DMS114 treated with DMSO at 0.1 percent for 48 hours (cell line): ENCODE data around the gene ZNF837.

Source experiments
- DNase-seq: peaks from one replicate; lab custom pipeline; 2025; ENCODE audit not compliant: unreplicated experiment; lab: John Stamatoyannopoulos, UW

Gene ZNF837

GRCh38 chr19:58325311-58326022 lies 55.4 kb downstream of the ZNF837 start:
- DNase-seq, result no peak

- DNase-seq, result no peak
These were observed 61.6 kb downstream of the ZNF837 start for GRCh38 chr19:58319241-58319640.

- no peak for DNase-seq
These were observed 62.5 kb downstream of the ZNF837 start for GRCh38 chr19:58318297-58318696.
